Stimulated activated CD8-positive, alpha-beta memory T cell treated with anti-CD3 and anti-CD28 coated beads, Interleukin-4, amount 100 ng/mL, for 24 hours (primary cell): Measurements from ENCODE around the gene PSMC3IP.

Experiments
- DNase-seq: peaks from one replicate; pipeline ENCODE4 v3.0.0-alpha.2; 2020; ENCODE audit warnings: low read depth

The PSMC3IP gene

DNA sequence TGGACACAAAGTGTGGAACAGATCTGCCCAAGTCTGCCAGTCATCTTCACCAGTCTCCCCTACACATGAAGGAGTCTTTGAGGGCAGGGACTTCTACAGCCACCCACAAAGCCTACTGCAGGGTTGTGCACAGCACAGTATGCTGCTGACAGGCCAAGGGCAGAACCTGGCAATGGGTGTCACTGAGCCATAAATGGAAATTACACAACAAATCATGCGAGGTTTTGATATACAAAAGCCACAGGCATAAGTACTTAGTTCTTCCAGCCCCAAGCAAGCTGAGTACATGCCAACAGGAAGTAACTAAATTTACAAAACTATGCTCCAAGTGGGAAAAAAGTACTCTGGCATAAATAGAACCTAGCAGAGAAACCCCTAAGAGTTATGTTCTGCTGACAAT, 7.8 kb upstream of the PSMC3IP start:
- DNase-seq: no peak

DNA sequence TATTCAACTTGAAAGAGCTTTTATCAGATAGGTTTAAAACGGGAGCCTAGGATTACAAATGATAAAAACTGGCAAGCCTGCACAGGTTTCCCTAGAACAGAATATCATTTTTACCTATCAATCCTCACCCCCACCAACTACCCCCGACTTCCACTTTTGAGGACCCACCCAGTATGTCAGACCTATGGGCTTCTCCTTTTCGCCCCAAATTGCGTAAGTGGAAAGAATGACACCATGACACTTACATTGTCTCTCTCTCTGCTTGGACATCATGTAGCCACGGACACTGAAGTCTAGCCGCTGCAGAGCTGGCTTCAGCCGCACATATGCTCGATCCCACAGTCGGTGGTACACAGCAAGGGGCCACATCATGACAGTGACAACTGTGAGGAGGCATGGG, 7.4 kb upstream of the PSMC3IP start:
- no peak for DNase-seq

DNA sequence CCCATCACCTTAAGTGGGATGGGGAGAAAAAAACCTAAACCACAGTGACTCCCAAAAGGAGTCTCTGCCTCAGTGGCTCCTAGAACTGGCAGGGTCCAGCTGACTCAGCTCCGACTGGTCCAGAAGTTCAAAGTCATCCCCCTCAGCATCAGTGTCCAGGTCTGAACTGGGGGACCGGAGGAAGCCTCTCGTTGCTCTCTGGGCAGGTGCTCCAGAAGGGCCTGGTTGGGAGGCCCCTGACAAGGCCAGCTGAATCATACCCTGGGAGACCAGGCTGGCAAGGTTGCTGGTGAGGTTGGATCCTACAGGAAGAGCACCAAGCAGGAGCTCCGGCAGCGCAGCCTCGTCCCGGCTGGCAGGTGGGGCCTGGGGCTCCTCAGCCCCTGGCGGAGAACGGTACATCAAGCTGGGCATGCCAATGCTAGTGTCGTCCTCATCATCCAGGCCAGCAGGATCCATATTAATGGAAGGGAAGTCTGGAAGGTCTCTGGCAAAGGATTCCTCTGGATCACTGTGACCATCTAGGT, 4.3 kb upstream of the PSMC3IP start:
- DNase-seq: no peak

DNA sequence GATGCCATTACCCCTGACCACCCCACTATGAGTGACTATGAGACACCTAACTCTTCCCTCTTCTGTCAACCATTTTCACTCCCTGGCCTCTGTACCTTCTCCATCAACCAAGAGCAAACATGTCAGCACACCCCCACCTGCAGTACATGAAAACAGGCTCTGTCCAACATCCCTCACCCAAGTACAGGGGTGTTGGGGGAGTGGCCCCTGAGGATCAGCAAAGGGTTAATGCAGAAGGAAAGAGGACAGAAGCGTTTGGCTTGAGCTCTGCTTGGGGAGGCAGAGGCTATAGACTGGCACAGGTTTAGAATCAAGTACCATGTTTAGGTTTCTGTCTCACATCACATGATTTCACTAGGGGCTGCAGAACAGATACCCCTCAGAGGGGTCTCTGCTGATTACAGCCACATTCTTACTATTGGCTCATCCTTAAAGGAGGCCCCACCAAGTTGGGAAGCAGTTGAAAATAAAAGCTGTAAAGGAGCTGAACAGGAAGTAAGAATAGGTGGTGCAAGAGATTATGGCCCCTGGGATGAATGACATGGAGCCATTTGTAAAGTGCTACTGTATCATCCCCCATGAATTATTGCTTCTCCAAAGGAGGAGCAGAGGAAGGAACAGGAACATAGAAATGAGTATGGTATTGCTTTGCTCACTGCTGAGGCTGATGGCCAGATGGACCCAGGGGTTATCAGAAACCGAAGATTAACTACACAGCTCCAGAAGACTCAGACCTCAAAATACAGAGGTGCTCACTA, 2.4 kb upstream of the PSMC3IP start:
- no peak for DNase-seq

DNA sequence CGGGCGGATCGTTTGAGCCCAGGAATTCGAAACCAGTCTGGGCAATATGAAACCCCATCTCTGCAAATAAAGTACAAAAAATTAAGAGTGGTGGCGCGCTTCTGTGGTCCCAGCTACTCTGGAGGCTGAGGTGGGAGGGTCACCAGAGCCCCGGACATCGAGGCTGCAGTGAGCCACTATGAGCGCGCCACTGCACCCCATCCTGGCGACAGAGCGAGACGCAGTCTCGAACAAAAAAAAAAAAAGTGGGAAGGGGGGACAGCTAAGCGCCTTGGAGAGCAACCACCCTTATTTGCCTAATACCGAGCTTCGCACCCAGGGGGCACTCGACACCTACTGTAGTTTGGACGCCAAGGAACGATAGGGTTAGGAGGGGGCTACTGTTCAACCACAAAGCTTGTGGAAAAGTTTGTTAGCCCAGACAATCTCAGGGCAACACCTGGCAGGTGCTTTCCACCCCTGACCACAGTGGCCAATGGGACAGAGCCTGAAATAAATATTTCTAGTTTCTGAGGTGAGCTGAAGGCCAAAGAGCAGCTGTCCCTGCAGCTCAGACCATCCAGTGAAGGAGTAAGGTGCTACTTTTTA, 847 bp upstream of the PSMC3IP start:
- peak; percentile 54 for DNase-seq

DNA sequence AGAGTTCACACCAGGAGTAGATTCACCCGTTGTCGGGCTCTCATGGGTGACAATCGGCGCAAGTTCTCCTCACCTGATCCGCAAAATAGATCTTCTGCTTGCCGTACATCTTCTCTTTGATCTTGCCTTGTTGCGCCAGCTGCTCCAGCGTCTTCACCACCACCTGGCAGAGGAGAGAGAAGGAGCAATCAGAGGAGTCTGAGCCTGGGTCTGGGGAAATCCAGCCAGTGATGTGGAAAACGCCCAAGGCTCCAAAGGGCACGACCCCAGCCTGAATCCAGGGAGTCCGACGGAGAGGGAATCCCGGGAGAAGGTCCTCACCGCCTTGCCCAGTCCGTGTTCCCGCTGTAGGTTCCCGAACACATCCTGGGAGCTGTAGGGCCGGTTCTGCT, 393 bp downstream of the PSMC3IP start:
- DNase-seq: no peak

DNA sequence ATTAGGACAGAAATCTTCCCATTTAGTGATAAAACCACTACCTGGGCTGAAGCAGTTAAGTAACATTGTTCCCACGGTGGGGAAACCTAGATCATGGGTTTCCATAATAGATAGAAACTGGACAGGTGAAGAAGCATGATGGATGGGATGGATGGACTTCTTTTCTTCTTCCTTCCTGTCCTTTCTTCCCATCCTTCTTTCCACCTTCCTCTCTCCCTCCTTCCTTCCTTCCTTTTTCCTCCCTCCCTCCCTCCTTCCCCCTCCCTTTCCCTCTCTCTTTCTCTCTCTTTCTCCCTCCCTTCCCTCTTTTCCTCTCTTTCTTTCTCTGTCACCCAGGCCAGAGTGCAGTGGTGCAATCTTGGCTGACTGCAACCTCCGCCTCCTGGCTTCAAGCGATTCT, 3.1 kb downstream of the PSMC3IP start:
- DNase-seq: no peak

DNA sequence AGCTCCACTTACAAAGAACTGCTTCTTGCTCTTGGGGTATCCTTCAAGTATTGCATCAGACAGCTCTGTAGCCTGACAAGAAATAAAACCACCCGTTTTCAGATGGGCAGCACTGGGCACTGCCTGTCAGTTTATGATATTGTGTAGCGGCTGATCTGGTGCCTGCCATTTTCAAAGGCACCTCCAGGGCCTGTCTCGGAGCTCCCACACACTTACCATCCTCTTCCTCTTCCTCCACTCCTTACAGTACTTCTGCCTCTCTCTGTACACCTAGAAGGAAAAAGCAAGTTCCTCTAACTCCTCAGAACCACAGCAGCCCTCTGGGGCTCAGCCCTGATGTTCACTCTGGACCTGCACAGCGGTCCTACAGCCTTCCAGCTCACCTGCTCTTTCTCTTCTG, 4.4 kb downstream of the PSMC3IP start:
- DNase-seq: no peak

DNA sequence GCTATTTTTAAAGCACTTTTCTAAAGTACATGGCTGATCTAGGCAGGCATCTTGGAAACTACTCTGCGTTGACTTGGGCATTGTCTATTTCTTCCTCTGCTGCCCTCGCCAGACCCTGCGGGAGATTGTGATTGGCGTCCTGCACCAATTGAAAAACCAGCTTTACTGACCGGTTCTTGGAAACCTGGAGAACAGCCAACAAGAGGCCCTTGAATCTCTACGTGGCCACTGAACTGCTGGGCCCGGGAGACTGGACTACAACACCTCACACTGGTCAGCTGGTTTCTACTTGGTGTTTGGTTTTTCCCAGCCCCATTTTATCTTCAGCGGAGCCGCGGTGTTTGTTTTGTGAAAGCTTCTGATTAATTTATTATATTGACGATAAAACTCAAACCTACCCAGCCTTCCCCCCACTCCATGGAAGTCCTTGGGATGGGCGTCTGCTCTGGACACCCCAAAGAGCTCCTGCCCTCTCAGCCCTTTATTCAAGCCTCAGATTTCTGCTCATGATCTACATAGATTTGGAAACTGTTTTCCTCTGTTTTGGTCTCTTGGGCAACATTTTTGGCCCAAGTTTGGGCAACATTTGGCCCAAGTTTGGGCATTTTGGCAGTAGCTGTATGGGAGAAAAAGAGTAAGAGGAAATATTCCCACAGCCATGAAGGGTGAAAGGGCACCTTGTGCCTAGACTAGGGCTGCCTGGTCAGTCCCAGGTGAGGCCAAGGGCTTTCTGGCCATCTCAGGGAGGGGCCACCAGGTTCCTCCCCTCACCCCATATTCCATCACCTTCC, 5.9 kb downstream of the PSMC3IP start:
- no peak for DNase-seq

DNA sequence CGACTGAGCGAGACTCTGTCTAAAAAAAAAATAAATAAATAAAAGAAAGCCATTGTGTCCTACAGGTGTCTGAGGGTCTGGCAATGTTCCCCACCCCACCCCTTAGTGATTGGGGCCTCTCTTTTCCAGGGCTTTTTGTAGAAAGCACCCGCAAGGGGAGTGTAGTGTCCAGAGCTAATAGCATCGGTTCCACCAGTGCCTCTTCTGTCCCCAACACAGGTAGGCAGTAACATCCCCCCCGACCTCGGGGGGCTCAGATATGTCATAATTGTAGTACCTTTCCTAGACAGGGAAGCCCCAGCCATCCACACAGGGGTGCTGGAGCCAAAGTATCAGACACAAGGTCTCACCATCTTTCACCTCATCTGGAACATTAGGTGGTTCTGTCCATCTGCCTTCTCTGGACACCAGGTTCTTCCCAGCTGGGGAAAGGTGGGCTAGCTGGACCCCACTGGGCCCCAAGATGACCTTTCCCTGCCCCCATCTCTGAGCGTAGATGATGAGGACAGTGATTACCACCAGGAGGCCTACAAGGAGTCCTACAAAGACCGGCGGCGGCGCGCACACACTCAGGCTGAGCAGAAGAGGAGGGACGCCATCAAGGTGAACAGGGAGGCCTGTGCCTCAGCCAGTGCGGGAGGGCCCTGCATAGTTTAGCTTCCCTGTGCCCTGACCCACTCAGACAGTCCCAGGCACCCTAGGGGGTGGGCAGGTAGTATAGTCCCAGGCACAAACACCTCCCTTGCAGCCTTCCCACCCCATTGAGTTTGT, 9.0 kb downstream of the PSMC3IP start:
- DNase-seq: no peak

DNA sequence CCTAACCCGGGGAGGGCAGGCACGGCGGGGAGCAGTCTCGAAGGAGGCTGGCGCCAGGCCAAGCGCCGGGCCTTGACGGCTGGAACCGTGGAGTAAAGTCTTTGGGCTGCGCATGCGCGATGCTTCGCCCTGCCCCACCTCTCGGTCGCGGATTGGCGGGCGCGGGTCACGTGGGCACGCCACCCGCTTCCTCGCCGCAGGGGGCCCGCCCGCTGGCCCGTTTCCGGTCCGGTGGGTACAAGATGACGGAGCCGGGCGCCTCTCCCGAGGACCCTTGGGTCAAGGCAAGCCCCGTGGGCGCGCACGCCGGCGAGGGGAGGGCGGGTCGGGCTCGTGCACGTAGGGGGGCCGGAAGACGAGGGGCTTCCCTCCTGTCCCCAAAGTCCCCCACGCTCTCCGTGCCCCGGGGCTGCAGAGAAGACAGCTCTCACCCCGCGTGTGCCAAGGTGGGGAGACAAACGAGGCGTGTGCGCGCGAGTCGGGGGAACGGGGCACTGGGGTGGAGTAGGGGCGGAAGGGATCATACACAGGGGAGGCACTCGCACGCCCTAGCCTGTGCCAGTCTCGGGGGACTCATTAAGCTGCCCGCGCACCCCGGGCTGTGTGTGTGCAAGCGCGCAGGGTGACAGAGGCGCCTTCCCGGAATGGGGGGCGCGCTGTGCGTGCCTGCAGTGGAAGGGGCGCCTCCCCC, 10.5 kb downstream of the PSMC3IP start, which contains the start of gene MLX:
Gene MLX (plus strand): TSS at position 218 of the 691 bp plus-strand sequence. CDS start 25 bp downstream, at position 243.
- peak; percentile 92 for DNase-seq

DNA sequence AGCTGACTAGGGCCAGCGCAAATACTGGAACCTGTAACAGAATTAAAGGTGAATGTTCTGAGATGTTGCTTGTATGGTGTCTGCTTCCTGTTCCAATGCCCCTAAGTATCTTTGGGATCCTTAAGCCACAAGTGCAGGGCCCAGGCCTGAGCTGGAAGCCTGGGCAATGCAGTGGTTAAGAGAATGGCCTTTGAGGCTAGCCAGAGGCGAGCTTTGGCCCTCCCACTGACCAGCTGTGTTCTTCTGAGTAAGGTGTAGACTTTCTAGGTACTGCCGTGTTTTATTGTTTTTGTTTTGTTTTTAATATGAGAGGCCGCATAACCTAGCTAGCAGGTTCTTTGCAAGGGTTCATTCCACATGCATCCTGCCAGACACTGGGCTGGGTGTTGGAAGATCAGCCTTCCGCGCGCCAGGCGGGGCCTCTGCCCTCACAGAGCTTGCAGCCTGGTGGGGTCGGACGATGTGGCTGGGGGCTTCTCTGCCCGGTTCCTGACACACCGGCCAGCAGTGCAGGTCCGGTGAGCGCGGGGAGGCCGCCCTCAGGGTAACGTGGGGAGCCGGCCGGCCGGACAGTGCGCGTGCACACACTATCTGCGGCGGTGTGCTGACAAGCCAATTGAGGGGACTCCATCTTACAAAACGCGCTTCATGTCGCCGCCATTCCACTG, 11.2 kb downstream of the PSMC3IP start:
- DNase-seq: no peak

DNA sequence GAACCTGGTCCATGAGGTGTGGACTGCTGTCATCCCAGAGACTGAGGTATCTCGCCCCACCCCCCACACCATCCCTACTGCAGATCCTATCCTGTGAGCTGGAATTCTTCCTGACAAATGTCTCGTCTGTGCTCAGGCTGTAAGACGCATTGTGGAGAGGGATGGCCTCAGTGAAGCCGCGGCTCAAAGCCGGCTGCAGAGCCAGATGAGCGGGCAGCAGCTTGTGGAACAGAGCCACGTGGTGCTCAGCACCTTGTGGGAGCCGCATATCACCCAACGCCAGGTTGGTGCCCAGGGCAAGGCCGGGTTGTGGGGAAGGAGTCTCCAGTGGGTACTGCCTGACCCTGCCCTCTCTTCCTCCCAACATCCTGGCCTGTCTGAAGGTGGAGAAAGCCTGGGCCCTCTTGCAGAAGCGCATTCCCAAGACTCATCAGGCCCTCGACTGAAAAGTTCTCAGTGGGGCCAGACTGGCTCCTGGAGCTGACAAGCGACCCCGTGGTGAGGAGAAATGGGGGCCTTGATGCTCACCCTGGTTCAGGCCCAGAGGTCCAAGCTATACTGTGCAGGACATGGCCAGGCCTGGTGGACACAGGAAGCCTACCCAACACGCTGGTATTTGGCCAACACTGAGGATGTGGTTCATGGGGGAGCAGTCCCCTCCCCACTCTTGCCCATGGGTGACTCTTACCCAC, 11.9 kb downstream of the PSMC3IP start:
- no peak for DNase-seq

DNA sequence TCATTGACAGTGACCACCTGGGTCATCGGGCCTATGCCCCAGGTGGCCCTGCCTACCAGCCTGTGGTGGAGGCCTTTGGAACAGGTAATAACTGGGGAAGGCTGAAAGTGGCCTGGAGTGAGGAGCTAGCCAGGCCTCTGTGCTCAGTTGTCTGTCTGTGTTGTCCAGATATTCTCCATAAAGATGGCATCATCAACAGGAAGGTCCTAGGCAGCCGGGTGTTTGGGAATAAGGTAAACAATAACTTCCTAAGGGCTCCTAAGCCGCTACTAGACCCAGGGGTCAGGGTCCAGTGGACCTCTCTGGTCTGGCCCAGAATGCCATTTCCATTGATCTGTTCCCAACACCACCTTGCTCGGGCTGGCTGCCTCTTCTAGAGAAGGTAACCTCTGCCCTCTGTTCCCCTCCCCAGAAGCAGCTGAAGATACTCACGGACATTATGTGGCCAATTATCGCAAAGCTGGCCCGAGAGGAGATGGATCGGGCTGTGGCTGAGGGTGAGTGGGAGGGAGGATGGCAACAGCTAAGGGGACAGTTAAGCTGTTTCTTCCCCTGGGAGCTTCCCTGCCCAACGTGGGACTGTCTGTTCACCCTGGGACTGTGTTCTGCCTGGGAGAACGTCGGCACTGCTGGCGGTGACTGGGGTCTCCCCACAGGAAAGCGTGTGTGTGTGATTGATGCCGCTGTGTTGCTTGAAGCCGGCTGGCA, 12.6 kb downstream of the PSMC3IP start:
- no peak for DNase-seq

DNA sequence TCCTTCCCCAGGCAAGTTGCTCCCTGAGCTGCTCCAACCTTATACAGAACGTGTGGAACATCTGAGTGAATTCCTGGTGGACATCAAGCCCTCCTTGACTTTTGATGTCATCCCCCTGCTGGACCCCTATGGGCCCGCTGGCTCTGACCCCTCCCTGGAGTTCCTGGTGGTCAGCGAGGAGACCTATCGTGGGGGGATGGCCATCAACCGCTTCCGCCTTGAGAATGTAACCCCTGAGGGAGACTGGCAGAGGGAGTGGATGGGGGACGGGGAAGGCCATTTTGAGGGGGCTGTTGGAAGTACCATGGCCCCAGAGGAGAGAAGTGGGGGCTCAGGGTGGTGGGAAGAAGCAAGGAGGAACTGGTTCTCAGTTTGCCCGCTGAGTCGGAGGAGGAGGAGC, 13.6 kb downstream of the PSMC3IP start:
- DNase-seq: no peak

DNA sequence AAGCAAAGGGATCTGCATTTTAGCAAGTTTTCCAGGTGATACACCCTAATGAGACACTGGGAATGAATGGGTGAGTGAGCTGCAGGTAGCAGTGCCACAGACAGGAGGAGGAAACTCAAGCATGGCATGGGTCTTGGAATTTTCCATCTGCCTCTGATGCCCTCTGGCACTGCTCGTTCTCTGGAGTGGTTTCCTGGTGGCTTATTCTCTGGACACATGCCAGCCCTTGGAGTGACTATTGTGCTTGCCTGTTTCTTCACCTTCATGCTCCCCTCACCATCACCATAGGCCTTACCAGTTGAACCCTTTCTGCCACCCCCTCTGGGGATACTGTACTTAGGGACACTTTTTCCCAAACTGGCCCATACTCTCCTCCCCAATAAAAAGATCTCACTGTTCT, 14.0 kb downstream of the PSMC3IP start:
- DNase-seq: no peak

DNA sequence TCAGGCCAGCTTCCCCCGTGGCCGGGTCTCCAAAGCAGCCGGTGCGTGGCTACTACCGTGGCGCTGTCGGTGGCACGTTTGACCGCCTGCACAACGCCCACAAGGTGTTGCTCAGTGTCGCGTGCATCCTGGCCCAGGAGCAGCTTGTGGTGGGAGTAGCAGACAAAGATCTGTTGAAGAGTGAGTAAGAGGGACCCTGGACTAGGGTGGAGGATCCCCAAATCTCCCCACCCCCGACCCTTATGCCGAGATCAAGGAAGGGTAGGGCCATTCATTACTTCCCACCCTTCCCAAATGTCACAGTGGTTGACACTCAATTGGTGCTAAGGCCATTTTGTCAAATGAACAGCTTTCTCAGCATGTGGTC, 14.4 kb downstream of the PSMC3IP start:
- no peak for DNase-seq

DNA sequence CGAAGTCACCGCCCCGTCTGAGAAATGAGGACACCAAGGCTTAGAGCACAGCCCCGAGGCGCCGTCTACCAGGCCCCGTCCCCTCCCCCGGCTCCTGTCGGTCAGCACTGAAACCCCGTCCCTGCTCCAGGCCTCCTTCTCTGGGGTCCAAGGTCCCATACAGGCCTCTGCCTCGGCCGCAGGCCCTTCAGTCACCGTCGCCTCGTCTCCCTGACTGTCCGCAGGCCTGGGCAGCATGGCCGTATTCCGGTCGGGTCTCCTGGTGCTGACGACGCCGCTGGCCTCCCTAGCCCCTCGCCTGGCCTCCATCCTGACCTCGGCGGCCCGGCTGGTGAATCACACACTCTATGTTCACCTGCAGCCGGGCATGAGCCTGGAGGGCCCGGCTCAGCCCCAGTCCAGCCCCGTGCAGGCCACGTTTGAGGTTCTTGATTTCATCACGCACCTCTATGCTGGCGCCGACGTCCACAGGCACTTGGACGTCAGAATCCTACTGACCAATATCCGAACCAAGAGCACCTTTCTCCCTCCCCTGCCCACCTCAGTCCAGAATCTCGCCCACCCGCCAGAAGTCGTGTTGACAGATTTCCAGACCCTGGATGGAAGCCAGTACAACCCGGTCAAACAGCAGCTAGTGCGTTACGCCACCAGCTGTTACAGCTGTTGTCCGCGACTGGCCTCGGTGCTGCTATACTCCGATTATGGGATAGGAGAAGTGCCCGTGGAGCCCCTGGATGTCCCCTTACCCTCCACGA, 15.0 kb downstream of the PSMC3IP start:
- no peak for DNase-seq

DNA sequence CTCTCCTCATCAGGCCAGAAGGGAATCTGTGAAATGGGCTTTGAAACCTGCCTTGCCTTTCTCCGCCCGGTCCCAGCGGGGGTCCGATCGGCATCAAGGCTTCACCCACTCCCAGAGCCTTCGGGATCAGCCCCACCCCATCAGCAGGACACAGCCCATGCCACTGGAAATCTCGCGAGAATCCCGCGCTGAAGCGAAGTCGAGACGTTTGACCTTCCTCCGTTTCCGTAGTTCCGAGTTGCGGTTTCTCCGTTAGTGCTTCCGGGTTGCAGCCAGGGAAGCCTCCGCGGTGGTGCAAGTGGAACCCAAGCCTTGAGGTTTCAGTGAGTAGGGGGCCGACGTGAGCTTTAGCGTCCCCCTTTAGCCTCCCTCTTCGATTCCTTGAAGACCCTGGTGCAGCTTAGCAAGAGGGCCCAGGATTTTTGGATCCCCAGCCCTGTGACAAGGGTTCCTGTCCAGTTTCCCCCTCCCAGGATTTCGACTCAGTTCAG, 15.6 kb downstream of the PSMC3IP start, which contains the start of gene COASY:
Gene COASY (plus strand): TSS at position 252 of the 491 bp plus-strand sequence. CDS start 475 bp downstream, outside the sequence.
- peak; percentile 87 for DNase-seq
